Omental fat pad (tissue), 4 donors: ENCODE measurements around the gene RCSD1. TPM values are rescaled to one million over a fixed set of nuclear protein-coding genes. Genes with fewer than 3 reads are reported as not detected.

Experiments
- ATAC-seq: fragments of 150-250 bp; one replicate; pipeline ENCODE4 v1.9.1; 2016; ENCODE audit warnings: mild to moderate bottlenecking, moderate library complexity; ENCODE audit not compliant: low FRiP score
- DNase-seq: peaks from one replicate; pipeline ENCODE4 v3.0.0-alpha.2; 2019; ENCODE audit warnings: low spot score
- total RNA-seq, 4 donors: library from RNA; depleted of rRNA; stranded (reverse); fragments of >200 nt; gene quantifications; one replicate each; pipeline ENCODE4 v1.1.0, GENCODE V29; 2016
- TF ChIP-seq, protein P1 (sequence below), 3 donors: fragments of 450-650 bp; IDR thresholded peaks; one replicate each; pipeline ENCODE4 v1.5.1; 2016 to 2017; ENCODE audit warnings: antibody characterized with exemption in 3 of 3, mild to moderate bottlenecking in 3 of 3, moderate library complexity in 2 of 3

The RCSD1 gene
- total RNA-seq, 4 donors from 2014 or later: 11.3 to 37.5 (median 16.2) TPM

DNA sequence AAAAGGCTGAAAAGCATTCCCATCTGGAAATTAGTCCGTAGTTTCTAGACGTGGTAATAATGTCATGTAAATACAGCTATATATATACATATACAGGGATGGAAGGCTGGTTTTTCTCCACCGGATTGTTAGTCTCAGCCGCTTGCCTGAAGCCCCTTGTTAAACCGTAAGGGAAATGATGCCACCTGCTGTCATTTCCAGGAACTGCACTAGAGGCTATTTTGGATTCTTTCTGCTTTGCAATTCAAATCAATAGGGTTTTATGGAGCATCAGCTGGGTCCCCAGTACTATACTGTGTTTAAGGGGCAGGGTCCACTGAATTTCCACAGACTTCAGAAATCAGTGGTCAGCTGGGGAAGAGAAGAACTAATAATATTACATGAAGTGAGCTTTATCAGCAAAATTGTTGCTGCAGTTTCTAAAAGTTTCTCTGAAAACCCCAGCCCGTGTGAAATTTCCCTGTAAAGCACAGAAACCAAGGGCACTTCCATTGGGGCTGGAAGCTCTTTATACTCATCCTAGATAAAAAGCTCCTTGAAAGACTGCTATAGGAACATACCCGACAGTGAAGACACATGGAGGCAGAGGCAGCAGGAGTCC, 58.0 kb downstream of the RCSD1 start:
- TF ChIP-seq, protein P1, sequence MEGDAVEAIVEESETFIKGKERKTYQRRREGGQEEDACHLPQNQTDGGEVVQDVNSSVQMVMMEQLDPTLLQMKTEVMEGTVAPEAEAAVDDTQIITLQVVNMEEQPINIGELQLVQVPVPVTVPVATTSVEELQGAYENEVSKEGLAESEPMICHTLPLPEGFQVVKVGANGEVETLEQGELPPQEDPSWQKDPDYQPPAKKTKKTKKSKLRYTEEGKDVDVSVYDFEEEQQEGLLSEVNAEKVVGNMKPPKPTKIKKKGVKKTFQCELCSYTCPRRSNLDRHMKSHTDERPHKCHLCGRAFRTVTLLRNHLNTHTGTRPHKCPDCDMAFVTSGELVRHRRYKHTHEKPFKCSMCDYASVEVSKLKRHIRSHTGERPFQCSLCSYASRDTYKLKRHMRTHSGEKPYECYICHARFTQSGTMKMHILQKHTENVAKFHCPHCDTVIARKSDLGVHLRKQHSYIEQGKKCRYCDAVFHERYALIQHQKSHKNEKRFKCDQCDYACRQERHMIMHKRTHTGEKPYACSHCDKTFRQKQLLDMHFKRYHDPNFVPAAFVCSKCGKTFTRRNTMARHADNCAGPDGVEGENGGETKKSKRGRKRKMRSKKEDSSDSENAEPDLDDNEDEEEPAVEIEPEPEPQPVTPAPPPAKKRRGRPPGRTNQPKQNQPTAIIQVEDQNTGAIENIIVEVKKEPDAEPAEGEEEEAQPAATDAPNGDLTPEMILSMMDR (IDR thresholded peaks at IDR 0.05): peak in 2 of 3 donors; percentile 53 to 81
- peak; percentile 86 for DNase-seq
- ATAC-seq: peak; percentile 47

DNA sequence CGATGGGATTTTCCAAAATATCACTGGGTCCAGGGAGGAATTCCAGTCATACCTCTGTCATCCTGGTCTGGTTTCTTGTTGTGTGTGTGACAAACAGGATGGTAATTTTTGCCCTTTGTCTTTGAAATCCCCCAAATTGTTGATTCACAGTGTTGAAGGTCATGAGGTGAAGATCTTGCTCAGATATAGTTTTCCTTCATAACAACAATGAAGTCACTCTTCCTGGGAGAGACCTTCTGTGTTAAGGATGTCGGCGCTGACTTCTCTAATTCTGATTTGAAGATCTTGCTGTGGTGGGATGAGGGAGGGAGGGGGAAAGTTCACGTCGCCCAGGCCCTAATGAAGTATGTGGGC, 59.5 kb downstream of the RCSD1 start:
- DNase-seq: no peak
- TF ChIP-seq, protein P1 (IDR thresholded peaks at IDR 0.05): no peak
- ATAC-seq: no peak

DNA sequence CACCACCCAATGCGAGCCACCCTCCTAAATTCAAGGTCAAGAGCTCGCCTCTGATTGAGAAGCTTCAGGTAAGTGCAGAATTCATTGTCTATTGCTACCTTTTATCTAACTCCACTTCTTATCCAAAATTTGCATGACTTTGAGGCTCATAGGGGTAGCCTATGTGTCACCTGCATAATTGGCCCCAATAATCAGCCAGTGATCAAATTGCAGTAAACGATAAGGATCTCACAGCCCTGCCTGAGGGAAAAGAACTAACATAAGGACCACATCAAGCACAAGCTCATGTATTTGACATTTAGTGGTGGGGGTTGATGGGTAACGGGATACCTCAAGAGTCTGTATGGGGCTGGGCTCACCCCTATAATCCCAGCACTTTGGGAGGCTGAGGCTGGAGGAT, 60.0 kb downstream of the RCSD1 start:
- TF ChIP-seq, protein P1 (IDR thresholded peaks at IDR 0.05): no peak
- DNase-seq (no peak), ATAC-seq (no peak)

DNA sequence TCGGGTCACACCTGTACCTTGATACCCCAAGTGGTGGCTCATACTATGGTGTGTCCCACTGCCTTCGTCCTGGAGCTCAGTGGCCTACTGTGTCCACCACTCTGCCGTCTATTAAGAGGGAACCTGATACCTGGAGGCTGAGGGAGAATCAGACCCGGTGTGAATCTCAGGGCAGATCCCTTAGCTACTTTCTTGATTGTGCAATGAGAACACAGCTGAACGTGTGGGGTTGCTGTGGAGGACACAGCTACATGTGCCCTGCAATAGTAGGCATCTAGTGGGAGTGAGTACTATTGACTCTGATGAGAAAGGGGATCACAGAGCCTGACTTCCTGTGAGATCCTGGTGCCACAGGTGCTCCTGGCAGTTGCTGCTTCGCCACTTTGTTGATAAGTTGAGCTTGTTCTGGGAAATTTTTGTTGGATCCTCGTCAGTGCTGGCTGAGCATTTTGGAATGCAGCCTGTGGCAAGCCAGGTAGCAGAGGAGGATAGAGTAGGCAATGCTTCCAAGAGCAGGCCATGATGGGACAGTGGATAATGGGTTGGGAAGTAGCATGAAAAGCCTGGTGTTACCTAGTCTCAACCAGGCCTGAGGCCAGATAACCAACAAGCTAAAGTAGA, 63.5 kb downstream of the RCSD1 start:
- TF ChIP-seq, protein P1 (IDR thresholded peaks at IDR 0.05): no peak
- DNase-seq (no peak), ATAC-seq (peak; percentile 24)

DNA sequence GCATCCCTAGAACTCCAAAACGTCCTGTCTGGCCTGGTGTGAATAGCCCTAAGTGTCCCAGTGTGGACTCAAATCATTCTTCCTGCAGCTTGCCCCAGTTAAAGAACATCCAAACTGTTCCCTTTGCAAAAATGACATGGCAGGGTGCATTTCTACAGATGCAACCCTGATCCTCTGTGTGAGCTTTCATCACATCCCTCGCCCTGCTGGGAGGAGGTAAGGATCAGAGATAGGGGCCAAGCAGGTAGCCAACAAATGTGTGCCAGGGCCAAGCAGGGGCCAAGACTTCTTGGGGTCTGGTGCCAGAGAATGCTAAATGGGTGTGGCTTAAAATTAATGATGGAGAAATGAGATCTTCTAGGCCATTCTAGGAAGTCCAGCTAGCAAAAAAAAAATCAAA, 64.7 kb downstream of the RCSD1 start:
- TF ChIP-seq, protein P1 (IDR thresholded peaks at IDR 0.05): no peak
- no peak for DNase-seq
- ATAC-seq: no peak

DNA sequence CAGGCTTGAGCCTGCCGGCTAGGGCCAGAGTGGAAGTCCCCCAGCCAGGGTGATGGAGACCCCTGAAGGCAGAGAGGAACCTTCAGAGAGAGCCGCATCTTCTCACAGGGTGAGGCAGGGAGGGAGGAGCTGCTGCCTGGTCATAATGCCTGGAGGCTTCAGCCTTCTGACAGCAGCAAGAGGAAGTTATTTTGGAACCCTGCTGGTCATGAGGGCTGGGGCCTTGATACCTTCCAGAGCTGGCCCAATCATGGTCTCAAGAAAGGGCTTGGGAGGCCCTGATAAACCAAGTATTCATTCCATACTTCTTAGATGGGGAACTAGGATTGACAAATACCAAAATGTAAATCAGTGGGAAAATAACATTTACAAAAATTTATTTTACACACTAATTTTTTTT, 65.1 kb downstream of the RCSD1 start:
- no peak for ATAC-seq
- TF ChIP-seq, protein P1 (IDR thresholded peaks at IDR 0.05): no peak
- no peak for DNase-seq
